ENCODE measurements around the gene ACER3. TPM values are rescaled to one million over a fixed set of nuclear protein-coding genes. Genes with fewer than 3 reads are reported as not detected.
"Not testable (repeated sequence)": the region's sequence is repeated elsewhere in the genome, so short reads cannot be mapped to it uniquely, and the experiment has no call there.

ACER3 gene
- total and polyA plus RNA-seq, 4 donors = 1.9 to 5.9 (median 4.2) TPM

DNA sequence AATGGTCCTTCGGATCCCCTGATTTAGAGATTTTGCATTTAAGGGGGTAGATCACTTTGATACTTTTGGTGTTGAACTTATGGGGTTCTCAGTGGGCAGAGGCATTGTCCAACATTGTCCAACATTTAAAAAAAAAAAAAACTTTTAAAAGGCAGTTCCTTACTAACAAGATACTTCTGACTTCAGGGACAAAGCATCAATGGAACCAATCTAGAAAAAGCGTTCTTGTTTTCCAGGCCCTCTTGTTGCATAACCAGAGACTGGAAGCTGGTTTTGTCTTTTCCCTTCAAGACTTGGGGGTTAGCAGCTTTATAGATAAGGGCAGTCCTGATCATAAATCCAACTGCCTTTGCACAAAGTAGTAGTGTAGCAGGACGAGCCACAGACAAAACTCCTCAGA, 40.4 kb downstream of the ACER3 start:
- H3K4me1 ChIP-seq (ENCODE audit: control insufficient read depth in 4 of 4, insufficient read depth in 4 of 4, low read length in 3 of 4) = no peaks in the 10 kb centered on the region
- no peaks in the 10 kb centered on the region for H3K27me3 ChIP-seq (ENCODE audit: control insufficient read depth in 4 of 4, insufficient read depth in 4 of 4, low read length in 3 of 4)
- H3K27ac ChIP-seq (ENCODE audit: low read depth in 1 of 2, low read length in 2 of 2) = no peak overlapping the region
- 93% methylated on average over 3 of the region's 3 CpGs for WGBS
- no peak overlapping the region for H3K4me3 ChIP-seq (ENCODE audit: low read depth in 1 of 3, low read length in 3 of 3)
- TF ChIP-seq TAF1 (conservative IDR thresholded peaks at IDR 0.05) (no peak), YY1 (IDR thresholded peaks at IDR 0.05) (no peak)
- TF ChIP-seq, protein P1, sequence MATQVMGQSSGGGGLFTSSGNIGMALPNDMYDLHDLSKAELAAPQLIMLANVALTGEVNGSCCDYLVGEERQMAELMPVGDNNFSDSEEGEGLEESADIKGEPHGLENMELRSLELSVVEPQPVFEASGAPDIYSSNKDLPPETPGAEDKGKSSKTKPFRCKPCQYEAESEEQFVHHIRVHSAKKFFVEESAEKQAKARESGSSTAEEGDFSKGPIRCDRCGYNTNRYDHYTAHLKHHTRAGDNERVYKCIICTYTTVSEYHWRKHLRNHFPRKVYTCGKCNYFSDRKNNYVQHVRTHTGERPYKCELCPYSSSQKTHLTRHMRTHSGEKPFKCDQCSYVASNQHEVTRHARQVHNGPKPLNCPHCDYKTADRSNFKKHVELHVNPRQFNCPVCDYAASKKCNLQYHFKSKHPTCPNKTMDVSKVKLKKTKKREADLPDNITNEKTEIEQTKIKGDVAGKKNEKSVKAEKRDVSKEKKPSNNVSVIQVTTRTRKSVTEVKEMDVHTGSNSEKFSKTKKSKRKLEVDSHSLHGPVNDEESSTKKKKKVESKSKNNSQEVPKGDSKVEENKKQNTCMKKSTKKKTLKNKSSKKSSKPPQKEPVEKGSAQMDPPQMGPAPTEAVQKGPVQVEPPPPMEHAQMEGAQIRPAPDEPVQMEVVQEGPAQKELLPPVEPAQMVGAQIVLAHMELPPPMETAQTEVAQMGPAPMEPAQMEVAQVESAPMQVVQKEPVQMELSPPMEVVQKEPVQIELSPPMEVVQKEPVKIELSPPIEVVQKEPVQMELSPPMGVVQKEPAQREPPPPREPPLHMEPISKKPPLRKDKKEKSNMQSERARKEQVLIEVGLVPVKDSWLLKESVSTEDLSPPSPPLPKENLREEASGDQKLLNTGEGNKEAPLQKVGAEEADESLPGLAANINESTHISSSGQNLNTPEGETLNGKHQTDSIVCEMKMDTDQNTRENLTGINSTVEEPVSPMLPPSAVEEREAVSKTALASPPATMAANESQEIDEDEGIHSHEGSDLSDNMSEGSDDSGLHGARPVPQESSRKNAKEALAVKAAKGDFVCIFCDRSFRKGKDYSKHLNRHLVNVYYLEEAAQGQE (IDR thresholded peaks at IDR 0.05) = no peak
- no peak for DNase-seq (ENCODE audit: low spot score)
- no peaks in the 10 kb centered on the region for H3K9me3 ChIP-seq (ENCODE audit: control insufficient read depth in 4 of 4, low read length in 3 of 4)
- H3K36me3 ChIP-seq (ENCODE audit: control insufficient read depth in 4 of 4, insufficient read depth in 3 of 4, low read depth in 1 of 4, low read length in 3 of 4) = no peaks in the 10 kb centered on the region
- H3K9ac ChIP-seq (ENCODE audit: low read depth in 1 of 2, low read length in 2 of 2) = no peak overlapping the region

DNA sequence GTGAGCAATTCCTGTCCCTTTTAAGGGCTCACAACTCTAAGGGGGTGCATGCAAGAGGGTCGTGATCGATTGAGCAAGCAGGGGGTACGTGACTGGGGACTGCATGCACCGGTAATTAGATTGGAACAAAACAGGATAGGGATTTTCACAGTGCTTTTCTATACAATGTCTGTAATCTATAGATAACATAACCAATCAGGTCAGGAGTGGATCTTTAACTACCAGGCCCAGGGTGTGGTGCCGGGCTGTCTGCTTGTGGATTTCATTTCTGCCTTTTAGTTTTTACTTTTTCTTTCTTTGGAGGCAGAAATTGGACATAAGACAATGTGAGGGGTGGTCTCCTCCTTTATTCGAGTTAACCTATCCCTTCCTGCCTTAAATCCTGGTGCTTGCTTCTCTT, 40.9 kb downstream of the ACER3 start:
- H3K27ac ChIP-seq (ENCODE audit: low read depth in 1 of 2, low read length in 2 of 2); H3K4me1 ChIP-seq (ENCODE audit: control insufficient read depth in 4 of 4, insufficient read depth in 4 of 4, low read length in 3 of 4); H3K9ac ChIP-seq (ENCODE audit: low read depth in 1 of 2, low read length in 2 of 2); H3K4me3 ChIP-seq (ENCODE audit: low read depth in 1 of 3, low read length in 3 of 3); DNase-seq (ENCODE audit: low spot score); H3K9me3 ChIP-seq (ENCODE audit: control insufficient read depth in 4 of 4, low read length in 3 of 4); H3K27me3 ChIP-seq (ENCODE audit: control insufficient read depth in 4 of 4, insufficient read depth in 4 of 4, low read length in 3 of 4); H3K36me3 ChIP-seq (ENCODE audit: control insufficient read depth in 4 of 4, insufficient read depth in 3 of 4, low read depth in 1 of 4, low read length in 3 of 4): not testable (repeated sequence)
- WGBS = 93% methylated on average over 6 of the region's 6 CpGs

DNA sequence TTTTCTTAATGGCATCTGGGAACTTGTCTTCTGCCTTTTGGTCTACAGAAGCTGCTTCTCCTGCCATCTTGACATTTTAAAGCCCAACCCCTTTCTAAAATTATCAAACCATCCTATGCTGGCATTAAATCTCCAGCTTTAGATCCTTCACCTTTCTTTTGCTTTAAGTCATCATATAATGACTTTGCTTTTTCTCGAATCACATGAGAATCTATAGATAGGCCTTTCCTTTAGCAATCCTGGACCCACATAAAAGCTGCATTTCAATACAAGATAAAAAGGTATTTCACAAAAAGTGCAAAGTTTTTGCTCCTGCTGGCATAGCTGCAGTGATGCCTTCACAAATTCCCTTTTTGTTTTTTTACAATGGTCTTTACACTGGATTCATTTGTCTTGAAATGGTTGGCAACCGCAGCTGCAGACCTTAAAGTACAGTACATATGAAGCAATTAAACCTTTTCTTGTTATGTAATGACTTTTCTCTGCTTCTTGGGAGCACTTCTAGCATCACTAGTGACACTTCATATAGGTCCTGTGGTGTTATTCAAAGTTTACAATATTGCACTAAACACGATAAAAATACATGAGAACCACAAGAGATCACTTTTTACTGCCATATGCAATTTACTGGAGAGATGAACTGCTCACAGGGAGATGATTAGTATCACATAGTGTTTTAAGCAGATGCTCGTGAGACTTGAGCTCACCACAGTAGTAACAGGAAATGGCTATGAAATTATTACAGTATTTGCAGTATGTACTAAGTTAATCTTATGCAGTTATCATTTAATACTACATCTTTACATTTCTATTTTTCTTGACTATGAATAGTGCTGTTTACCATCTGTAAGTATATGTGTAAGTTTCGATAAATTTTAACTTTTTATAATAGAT, 41.6 kb downstream of the ACER3 start:
- H3K9me3 ChIP-seq (ENCODE audit: control insufficient read depth in 4 of 4, low read length in 3 of 4) = peaks cover 0 to 2% (median 0%) of the 10 kb centered on the region in 4 donors
- H3K9ac ChIP-seq (ENCODE audit: low read depth in 1 of 2, low read length in 2 of 2) = no peak overlapping the region
- no peak overlapping the region for H3K27ac ChIP-seq (ENCODE audit: low read depth in 1 of 2, low read length in 2 of 2)
- TF ChIP-seq HNF4A (conservative IDR thresholded peaks at IDR 0.05) = no peak
- TF ChIP-seq HNF4G (IDR thresholded peaks at IDR 0.05) = no peak
- no peak for TF ChIP-seq JUND (IDR thresholded peaks at IDR 0.05)
- no peak for TF ChIP-seq RXRA (IDR thresholded peaks at IDR 0.05)
- no peak for TF ChIP-seq NR2F2 (IDR thresholded peaks at IDR 0.05)
- no peak for TF ChIP-seq EGR1 (IDR thresholded peaks at IDR 0.05; ENCODE audit: low read depth in 2 of 2)
- H3K27me3 ChIP-seq (ENCODE audit: control insufficient read depth in 4 of 4, insufficient read depth in 4 of 4, low read length in 3 of 4) = no peaks in the 10 kb centered on the region
- H3K36me3 ChIP-seq (ENCODE audit: control insufficient read depth in 4 of 4, insufficient read depth in 3 of 4, low read depth in 1 of 4, low read length in 3 of 4) = no peaks in the 10 kb centered on the region
- no peaks in the 10 kb centered on the region for H3K4me1 ChIP-seq (ENCODE audit: control insufficient read depth in 4 of 4, insufficient read depth in 4 of 4, low read length in 3 of 4)
- no peak overlapping the region for H3K4me3 ChIP-seq (ENCODE audit: low read depth in 1 of 3, low read length in 3 of 3)
- WGBS = 93% methylated on average over 5 of the region's 5 CpGs
- DNase-seq (ENCODE audit: low spot score) = no peak

DNA sequence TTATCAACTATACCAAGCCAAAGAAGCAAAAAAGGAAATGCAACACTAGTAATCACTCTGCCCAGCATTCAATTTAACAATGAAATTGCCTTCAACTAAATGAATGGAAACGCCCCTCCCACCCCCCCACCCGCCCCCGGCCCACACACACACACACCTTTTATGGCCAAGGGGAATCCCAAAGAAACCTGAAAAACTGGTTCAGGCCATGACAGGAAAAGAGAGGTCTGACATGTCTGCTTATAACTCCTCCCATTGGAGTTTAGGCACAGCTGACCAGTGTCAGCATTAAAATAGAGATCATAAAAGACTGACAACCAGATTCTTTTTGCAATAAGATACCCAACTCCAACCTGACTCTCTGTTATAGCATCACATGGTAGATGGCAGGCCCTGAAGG, 42.6 kb downstream of the ACER3 start:
- H3K27ac ChIP-seq (ENCODE audit: low read depth in 1 of 2, low read length in 2 of 2) = no peak overlapping the region
- H3K9ac ChIP-seq (ENCODE audit: low read depth in 1 of 2, low read length in 2 of 2) = no peak overlapping the region
- DNase-seq (ENCODE audit: low spot score) = no peak
- H3K27me3 ChIP-seq (ENCODE audit: control insufficient read depth in 4 of 4, insufficient read depth in 4 of 4, low read length in 3 of 4) = no peaks in the 10 kb centered on the region
- no peaks in the 10 kb centered on the region for H3K36me3 ChIP-seq (ENCODE audit: control insufficient read depth in 4 of 4, insufficient read depth in 3 of 4, low read depth in 1 of 4, low read length in 3 of 4)
- WGBS = 46% methylated on average over 3 of the region's 3 CpGs
- no peak overlapping the region for H3K4me3 ChIP-seq (ENCODE audit: low read depth in 1 of 3, low read length in 3 of 3)
- H3K9me3 ChIP-seq (ENCODE audit: control insufficient read depth in 4 of 4, low read length in 3 of 4) = peaks cover 0 to 2% (median 0%) of the 10 kb centered on the region in 4 donors
- H3K4me1 ChIP-seq (ENCODE audit: control insufficient read depth in 4 of 4, insufficient read depth in 4 of 4, low read length in 3 of 4) = no peaks in the 10 kb centered on the region
- TF ChIP-seq, protein P2, sequence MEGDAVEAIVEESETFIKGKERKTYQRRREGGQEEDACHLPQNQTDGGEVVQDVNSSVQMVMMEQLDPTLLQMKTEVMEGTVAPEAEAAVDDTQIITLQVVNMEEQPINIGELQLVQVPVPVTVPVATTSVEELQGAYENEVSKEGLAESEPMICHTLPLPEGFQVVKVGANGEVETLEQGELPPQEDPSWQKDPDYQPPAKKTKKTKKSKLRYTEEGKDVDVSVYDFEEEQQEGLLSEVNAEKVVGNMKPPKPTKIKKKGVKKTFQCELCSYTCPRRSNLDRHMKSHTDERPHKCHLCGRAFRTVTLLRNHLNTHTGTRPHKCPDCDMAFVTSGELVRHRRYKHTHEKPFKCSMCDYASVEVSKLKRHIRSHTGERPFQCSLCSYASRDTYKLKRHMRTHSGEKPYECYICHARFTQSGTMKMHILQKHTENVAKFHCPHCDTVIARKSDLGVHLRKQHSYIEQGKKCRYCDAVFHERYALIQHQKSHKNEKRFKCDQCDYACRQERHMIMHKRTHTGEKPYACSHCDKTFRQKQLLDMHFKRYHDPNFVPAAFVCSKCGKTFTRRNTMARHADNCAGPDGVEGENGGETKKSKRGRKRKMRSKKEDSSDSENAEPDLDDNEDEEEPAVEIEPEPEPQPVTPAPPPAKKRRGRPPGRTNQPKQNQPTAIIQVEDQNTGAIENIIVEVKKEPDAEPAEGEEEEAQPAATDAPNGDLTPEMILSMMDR (IDR thresholded peaks at IDR 0.05; ENCODE audit: low read depth, low read length, missing input control) = no peak
- TF ChIP-seq, protein P3, sequence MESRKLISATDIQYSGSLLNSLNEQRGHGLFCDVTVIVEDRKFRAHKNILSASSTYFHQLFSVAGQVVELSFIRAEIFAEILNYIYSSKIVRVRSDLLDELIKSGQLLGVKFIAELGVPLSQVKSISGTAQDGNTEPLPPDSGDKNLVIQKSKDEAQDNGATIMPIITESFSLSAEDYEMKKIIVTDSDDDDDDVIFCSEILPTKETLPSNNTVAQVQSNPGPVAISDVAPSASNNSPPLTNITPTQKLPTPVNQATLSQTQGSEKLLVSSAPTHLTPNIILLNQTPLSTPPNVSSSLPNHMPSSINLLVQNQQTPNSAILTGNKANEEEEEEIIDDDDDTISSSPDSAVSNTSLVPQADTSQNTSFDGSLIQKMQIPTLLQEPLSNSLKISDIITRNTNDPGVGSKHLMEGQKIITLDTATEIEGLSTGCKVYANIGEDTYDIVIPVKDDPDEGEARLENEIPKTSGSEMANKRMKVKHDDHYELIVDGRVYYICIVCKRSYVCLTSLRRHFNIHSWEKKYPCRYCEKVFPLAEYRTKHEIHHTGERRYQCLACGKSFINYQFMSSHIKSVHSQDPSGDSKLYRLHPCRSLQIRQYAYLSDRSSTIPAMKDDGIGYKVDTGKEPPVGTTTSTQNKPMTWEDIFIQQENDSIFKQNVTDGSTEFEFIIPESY (IDR thresholded peaks at IDR 0.05) = no peak
- no peak for TF ChIP-seq RAD21 (IDR thresholded peaks at IDR 0.05)
- TF ChIP-seq NR2F2 (IDR thresholded peaks at IDR 0.05) = no peak

Data from liver (tissue), 9 donors.